Heart left ventricle (tissue), 16 donors: Measurements from ENCODE around the gene SYTL2. TPM values are rescaled to one million over a fixed set of nuclear protein-coding genes. Genes with fewer than 3 reads are reported as not detected.

Experiments used
- ATAC-seq, 4 donors: fragments of 200-7000 bp; cut with Tn5 transposase; one replicate each; pipeline ENCODE4 v1.9.1; 2020 to 2022; ENCODE audit warnings: moderate library complexity in 4 of 4, mild to moderate bottlenecking in 3 of 4, moderate number of reproducible peaks in 1 of 4
- DNase-seq, 5 donors: peaks; one replicate each; pipeline ENCODE4 v3.0.0-alpha.2; 2020
- H3K27ac ChIP-seq, 12 donors: fragments of 200-600 bp; sonication (generic) in 4 of 12; one replicate each; pipeline versions ENCODE4 v1.5.0 to v1.8.0; 2016 to 2022; ENCODE audit warnings: mild to moderate bottlenecking in 2 of 12
- H3K27me3 ChIP-seq, 9 donors: fragments of 200-600 bp; sonication (generic) in 2 of 9; one replicate each; pipeline versions ENCODE4 v1.5.1 to v1.8.0; 2016 to 2022; ENCODE audit warnings: mild to moderate bottlenecking in 3 of 9
- H3K36me3 ChIP-seq, 9 donors: fragments of 200-600 bp; sonication (generic) in 2 of 9; one replicate each; pipeline versions ENCODE4 v1.5.0 to v1.8.0; 2018 to 2022; ENCODE audit warnings: mild to moderate bottlenecking in 2 of 9
- H3K4me1 ChIP-seq, 12 donors: fragments of 200-600 bp; sonication (generic) in 4 of 12; one replicate each; pipeline versions ENCODE4 v1.5.0 to v1.8.0; 2016 to 2022; ENCODE audit warnings: mild to moderate bottlenecking in 3 of 12
- H3K4me3 ChIP-seq, 12 donors: fragments of 200-600 bp; sonication (generic) in 4 of 12; one replicate each; pipeline versions ENCODE4 v1.5.0 to v1.8.0; 2017 to 2022; ENCODE audit warnings: mild to moderate bottlenecking in 9 of 12, moderate library complexity in 4 of 12
- H3K9me3 ChIP-seq, 12 donors: fragments of 200-600 bp; sonication (generic) in 4 of 12; one replicate each; pipeline versions ENCODE4 v1.5.0 to v1.8.0; 2016 to 2022; ENCODE audit warnings: mild to moderate bottlenecking in 1 of 12
- CTCF ChIP-seq, 12 donors: fragments of 200-600 bp; sonication (generic) in 4 of 12; IDR thresholded peaks; one replicate each; pipeline versions ENCODE4 v1.5.0 to v1.8.0; 2018 to 2022; ENCODE audit warnings: antibody characterized with exemption in 12 of 12, mild to moderate bottlenecking in 5 of 12
- POLR2A ChIP-seq, 2 donors: fragments of 450-650 bp; IDR thresholded peaks; one replicate each; pipeline ENCODE4 v1.6.1; 2017; ENCODE audit warnings: antibody characterized with exemption in 2 of 2, mild to moderate bottlenecking in 2 of 2, moderate library complexity in 2 of 2
- WGBS, 4 donors: extraction: QIAGEN DNeasy Blood & Tissue Kit in 2 of 4; methylation state at CpG; one replicate each; pipeline versions ENCODE4 v1.1.5 to v1.1.7; 2013 to 2018; 5-methylcytosine and 5-hydroxymethylcytosine counted together
- intact Hi-C, 10 donors: fragments of 100-400 bp; cut with DNase I; formaldehyde crosslinking; loops; one replicate each; pipeline versions ENCODE4 v1.11.1 to v1.14.2; 2022
- polyA plus RNA-seq, 2 donors: library from polyadenylated mRNA; stranded (reverse); fragments of 200-250 nt; gene quantifications; one replicate each; pipeline ENCODE4 v1.2.3, GENCODE V29; 2013
- total RNA-seq, 9 donors: library from RNA; depleted of rRNA in 2 of 9; stranded (reverse); fragments of >200 nt in 2 of 9; fragmentation: NEBNext Ultra II Directional in 3 of 9; extraction: Animal tissue kit (Norgen Biotek cat#: 25700) in 3 of 9; gene quantifications; one replicate each; pipeline versions ENCODE4 v1.1.0 to v1.2.4, GENCODE V29; 2016 to 2023
- donor health status: ischemic (EF 13 %, LVEDD 7.1; RV severe dilation, severe dysfunction).
- donor health status: healthy with polysubstance abuse.
- donor health status: DM: no; HTN: yes; CAD: no.
- donor health status: DM: no; HTN: no; CAD: no.
- donor health status: ischemic (EF 25% LVEDD 6.9; RV normal size, moderate dysfunction).
- donor health status: ischemic (EF 25% LVEDD 5.7; RV mildly dilated, moderate dysfunction).
- donor health status: healthy.
- donor health status: DM: yes; HTN: yes; CAD: no.
- donor health status: ischemic (EF 35%, LVEDD 5.7; RV mildly dilated, moderate dysfunction).
- donor health status: nonischemic (EF 11% LVEDD 7.7; RV severe dilation, severe dysfunction).
- donor health status: DM: yes; HTN: yes; CAD: no.
- donor health status: PGD.
- donor health status: ischemic (EF 29% LVEDD 5.4; RV normal size, mild dysfunction).
- donor health status: nonischemic (EF 23%, LVEDD 6.1; RV moderate dilation, normal function).

SYTL2 gene
- total and polyA plus RNA-seq, 11 donors, result 2.2 to 9.5 (median 4.9) TPM

- TF ChIP-seq POLR2A (IDR thresholded peaks at IDR 0.05) (no peak), CTCF (IDR thresholded peaks at IDR 0.05) (no peak)
- peaks cover 0 to 5% (median 0%) of the 10 kb centered on the region in 12 donors for H3K4me1 ChIP-seq
- no peaks in the 10 kb centered on the region for H3K27me3 ChIP-seq
- DNase-seq (no peak), ATAC-seq (no peak)
- H3K36me3 ChIP-seq, result no peaks in the 10 kb centered on the region
- no peak overlapping the region for H3K4me3 ChIP-seq
- H3K27ac ChIP-seq, result no peak overlapping the region
- WGBS, 4 donors, result 90 to 97% (median 96%) methylated on average over 2 of the region's 2 CpGs
- intact Hi-C loops, result no loop called here
- H3K9me3 ChIP-seq, result no peaks in the 10 kb centered on the region
Observed at GRCh38 chr11:85759915-85760314, 51.0 kb downstream of the SYTL2 start.

- 79 to 95% (median 85%) methylated on average over 1 of the region's 1 CpG for WGBS, 4 donors
- Histone ChIP-seq H3K27ac (no peak overlapping the region), H3K36me3 (no peaks in the 10 kb centered on the region), H3K9me3 (no peaks in the 10 kb centered on the region), H3K4me3 (no peak overlapping the region), H3K27me3 (no peaks in the 10 kb centered on the region), H3K4me1 (peaks cover 0 to 5% (median 0%) of the 10 kb centered on the region in 12 donors)
- intact Hi-C loops, result no loop called here
- ATAC-seq, result no peak
- TF ChIP-seq POLR2A (IDR thresholded peaks at IDR 0.05) (no peak), CTCF (IDR thresholded peaks at IDR 0.05) (no peak)
- no peak for DNase-seq
Observed at GRCh38 chr11:85758480-85759039, 52.4 kb downstream of the SYTL2 start.

GRCh38 chr11:85758026-85758425, 52.9 kb downstream of the SYTL2 start:
- Histone ChIP-seq H3K4me3 (no peak overlapping the region), H3K27me3 (no peaks in the 10 kb centered on the region), H3K9me3 (no peaks in the 10 kb centered on the region), H3K27ac (no peak overlapping the region), H3K4me1 (peaks cover 0 to 10% (median 0%) of the 10 kb centered on the region in 12 donors), H3K36me3 (no peaks in the 10 kb centered on the region)
- DNase-seq (no peak), ATAC-seq (no peak)
- WGBS, 4 donors, result 88 to 99% (median 93%) methylated on average over 4 of the region's 4 CpGs
- intact Hi-C loops, result no loop called here
- TF ChIP-seq CTCF (IDR thresholded peaks at IDR 0.05) (no peak), POLR2A (IDR thresholded peaks at IDR 0.05) (no peak)

- no peaks in the 10 kb centered on the region for H3K36me3 ChIP-seq
- no peak overlapping the region for H3K4me3 ChIP-seq
- no peaks in the 10 kb centered on the region for H3K9me3 ChIP-seq
- ATAC-seq, result no peak
- intact Hi-C loops, result no loop called here
- TF ChIP-seq CTCF (IDR thresholded peaks at IDR 0.05), result no peak
- no peak for TF ChIP-seq POLR2A (IDR thresholded peaks at IDR 0.05)
- no peak overlapping the region for H3K27ac ChIP-seq
- WGBS, 4 donors, result 80 to 93% (median 87%) methylated on average over 6 of the region's 6 CpGs
- no peak for DNase-seq
- peaks cover 0 to 20% (median under 1%) of the 10 kb centered on the region in 12 donors for H3K4me1 ChIP-seq
- no peaks in the 10 kb centered on the region for H3K27me3 ChIP-seq
Observed at GRCh38 chr11:85756401-85757200, 54.3 kb downstream of the SYTL2 start.
